ENCODE results near the gene COL17A1.

COL17A1 gene

GRCh38 chr10:103990121-103990520 lies 95.6 kb downstream of the COL17A1 start:
- no peaks in the 10 kb centered on the region for H3K4me1 ChIP-seq (ENCODE audit: insufficient read depth, low read length)
- no peak overlapping the region for H3K9ac ChIP-seq (ENCODE audit: low read depth, low read length)
- no peaks in the 10 kb centered on the region for H3K9me3 ChIP-seq (ENCODE audit: control insufficient read depth, insufficient read depth, low read length)
- H3K36me3 ChIP-seq (ENCODE audit: insufficient read depth, low read length), result no peaks in the 10 kb centered on the region

GRCh38 chr10:103986360-103986759 lies 99.3 kb downstream of the COL17A1 start:
- no peak overlapping the region for H3K9ac ChIP-seq (ENCODE audit: low read depth, low read length)
- H3K36me3 ChIP-seq (ENCODE audit: insufficient read depth, low read length), result no peaks in the 10 kb centered on the region
- H3K4me1 ChIP-seq (ENCODE audit: insufficient read depth, low read length), result 0 out of 2 replicates have a peak, but pooled peaks cover 4% of the 10 kb centered on the region
- no peaks in the 10 kb centered on the region for H3K9me3 ChIP-seq (ENCODE audit: control insufficient read depth, insufficient read depth, low read length)

GRCh38 chr10:103985726-103986125 lies 100.0 kb downstream of the COL17A1 start:
- Histone ChIP-seq H3K9ac (ENCODE audit: low read depth, low read length) (no peak overlapping the region), H3K4me1 (ENCODE audit: insufficient read depth, low read length) (0 out of 2 replicates have a peak, but pooled peaks cover 4% of the 10 kb centered on the region), H3K36me3 (ENCODE audit: insufficient read depth, low read length) (no peaks in the 10 kb centered on the region), H3K9me3 (ENCODE audit: control insufficient read depth, insufficient read depth, low read length) (no peaks in the 10 kb centered on the region)

- 0 out of 2 replicates have a peak, but pooled peaks cover 4% of the 10 kb centered on the region for H3K4me1 ChIP-seq (ENCODE audit: insufficient read depth, low read length)
- H3K36me3 ChIP-seq (ENCODE audit: insufficient read depth, low read length), result no peaks in the 10 kb centered on the region
- no peak overlapping the region for H3K9ac ChIP-seq (ENCODE audit: low read depth, low read length)
- H3K9me3 ChIP-seq (ENCODE audit: control insufficient read depth, insufficient read depth, low read length), result no peaks in the 10 kb centered on the region
Observed at GRCh38 chr10:103983367-103983911, 102.2 kb downstream of the COL17A1 start.

GRCh38 chr10:103982639-103983038 lies 103.0 kb downstream of the COL17A1 start:
- Histone ChIP-seq H3K9ac (ENCODE audit: low read depth, low read length) (no peak overlapping the region), H3K36me3 (ENCODE audit: insufficient read depth, low read length) (no peaks in the 10 kb centered on the region), H3K9me3 (ENCODE audit: control insufficient read depth, insufficient read depth, low read length) (no peaks in the 10 kb centered on the region), H3K4me1 (ENCODE audit: insufficient read depth, low read length) (0 out of 2 replicates have a peak, but pooled peaks cover 4% of the 10 kb centered on the region)
